H1 (cell line): Measurements from ENCODE around the gene GSTM2. TPM values are rescaled to one million over a fixed set of nuclear protein-coding genes. Genes with fewer than 3 reads are reported as not detected.

Experiments used
- CTCF ChIA-PET: fragments of 300-600 bp; sonication (Branson Sonifier 250); formaldehyde crosslinking; loops from one replicate; lab custom pipeline; 2021; ENCODE audit not compliant: partially characterized antibody; lab: Charles Lee
- POLR2A ChIA-PET: fragments of 300-600 bp; sonication (Branson Sonifier 250); formaldehyde crosslinking; loops from one replicate; lab custom pipeline; 2021; ENCODE audit warnings: inconsistent platforms; ENCODE audit not compliant: partially characterized antibody; lab: Charles Lee
- DNase-seq, 2 experiments: peaks; one replicate each; pipeline versions ENCODE4 v3.0.0 to v3.0.0-alpha.2; 2010 to 2022; ENCODE audit warnings: low spot score in 2 of 2, low read depth in 1 of 2, mixed read lengths in 1 of 2
- FAIRE-seq: peaks from 2 replicates; lab custom pipeline; 2011; peaks lifted over from hg19 to GRCh38; lab: Jason Lieb, UNC
- H2AFZ ChIP-seq: 2 replicates; pipeline ENCODE4 v1.8.1; 2012; ENCODE audit warnings: low read length, inconsistent platforms
- H2AK5ac ChIP-seq: 2 replicates; pipeline ENCODE4 v1.6.1; 2013; ENCODE audit warnings: low read depth, low read length
- H2BK120ac ChIP-seq: replicated peaks from 2 replicates; pipeline ENCODE3; 2013; ENCODE audit warnings: low read depth, low read length, inconsistent platforms
- H2BK12ac ChIP-seq: 2 replicates; pipeline ENCODE4 v1.6.1; 2013; ENCODE audit warnings: low read depth, low read length
- H2BK15ac ChIP-seq: 2 replicates; pipeline ENCODE4 v1.6.1; 2013; ENCODE audit warnings: low read length
- H2BK20ac ChIP-seq: 2 replicates; pipeline ENCODE4 v1.6.1; 2013; ENCODE audit warnings: low read length
- H2BK5ac ChIP-seq: 2 replicates; pipeline ENCODE4 v1.6.1; 2013; ENCODE audit warnings: low read depth, low read length
- H3K14ac ChIP-seq: 2 replicates; pipeline ENCODE4 v1.6.1; 2013; ENCODE audit warnings: inconsistent platforms; ENCODE audit not compliant: insufficient read length
- H3K18ac ChIP-seq: 2 replicates; pipeline ENCODE4 v1.6.1; 2013; ENCODE audit warnings: low read length; ENCODE audit errors: extremely low read depth
- H3K23ac ChIP-seq: 2 replicates; pipeline ENCODE4 v1.6.1; 2013; ENCODE audit warnings: inconsistent platforms; ENCODE audit not compliant: insufficient read length
- H3K23me2 ChIP-seq: 2 replicates; pipeline ENCODE4 v1.6.1; 2013; ENCODE audit warnings: low read depth, low read length
- H3K27ac ChIP-seq: 2 replicates; pipeline ENCODE4 v1.6.1; 2011; ENCODE audit warnings: low read depth, low read length, inconsistent platforms
- H3K27me3 ChIP-seq, 4 experiments: replicated peaks in 1 of 4; 1 replicate in 1 of 4; 2 replicates in 3 of 4; pipeline versions ENCODE4 v1.6.1 to v1.8.1; 2011 to 2013; ENCODE audit warnings: low read length in 3 of 4, mild to moderate bottlenecking in 3 of 4, inconsistent platforms in 2 of 4, mixed read lengths in 2 of 4, moderate library complexity in 1 of 4; ENCODE audit not compliant: control insufficient read depth in 3 of 4, insufficient read depth in 3 of 4; ENCODE audit errors: extremely low read depth in 1 of 4
- H3K36me3 ChIP-seq, 4 experiments: 2 replicates each; pipeline versions ENCODE4 v1.6.1 to v1.8.1; 2011 to 2013; ENCODE audit warnings: mild to moderate bottlenecking in 4 of 4, low read length in 3 of 4, moderate library complexity in 2 of 4, control low read depth in 1 of 4, inconsistent platforms in 1 of 4; ENCODE audit not compliant: insufficient read depth in 4 of 4, control insufficient read depth in 2 of 4
- H3K4ac ChIP-seq: replicated peaks from 2 replicates; pipeline ENCODE3; 2013; ENCODE audit warnings: low read length, low read depth, mixed read lengths, inconsistent platforms; ENCODE audit not compliant: insufficient read length
- H3K4me1 ChIP-seq, 4 experiments: replicated peaks in 1 of 4; 1 replicate in 1 of 4; 2 replicates in 3 of 4; pipeline versions ENCODE4 v1.6.1 to v1.8.1; 2011 to 2013; ENCODE audit warnings: low read length in 3 of 4, inconsistent platforms in 2 of 4, mixed read lengths in 1 of 4; ENCODE audit not compliant: insufficient read depth in 4 of 4, control insufficient read depth in 3 of 4
- H3K4me2 ChIP-seq, 2 experiments: 2 replicates each; pipeline versions ENCODE4 v1.6.1 to v1.8.1; 2011 to 2013; ENCODE audit warnings: low read depth in 2 of 2, low read length in 2 of 2, control low read depth in 1 of 2, inconsistent platforms in 1 of 2, mild to moderate bottlenecking in 1 of 2; ENCODE audit not compliant: insufficient read depth in 1 of 2
- H3K4me3 ChIP-seq, 4 experiments: fragments of 200-600, 300-600 bp in 1 of 4; sonication (generic), shearing (Covaris generic), sonication (Bioruptor Twin) in 1 of 4; 2 replicates each; pipeline versions ENCODE4 v1.5.1 to v1.8.1; 2011 to 2016; ENCODE audit warnings: low read length in 4 of 4, low read depth in 3 of 4, control low read depth in 2 of 4, inconsistent platforms in 2 of 4, mild to moderate bottlenecking in 2 of 4, mixed read lengths in 1 of 4, moderate library complexity in 1 of 4; ENCODE audit not compliant: insufficient read depth in 2 of 4; ENCODE audit errors: extremely low read depth in 1 of 4
- H3K56ac ChIP-seq: replicated peaks from 2 replicates; pipeline ENCODE3; 2013; ENCODE audit warnings: low read depth, mild to moderate bottlenecking, mixed read lengths, low read length, inconsistent platforms; ENCODE audit not compliant: insufficient read length
- H3K79me1 ChIP-seq: 2 replicates; pipeline ENCODE4 v1.6.1; 2013; ENCODE audit warnings: low read depth, low read length, control low read depth
- H3K79me2 ChIP-seq, 2 experiments: 2 replicates each; pipeline versions ENCODE4 v1.6.1 to v1.8.1; 2012 to 2013; ENCODE audit warnings: low read length in 2 of 2, mild to moderate bottlenecking in 2 of 2, inconsistent platforms in 1 of 2; ENCODE audit not compliant: insufficient read depth in 2 of 2, control insufficient read depth in 1 of 2
- H3K9ac ChIP-seq, 4 experiments: replicated peaks in 1 of 4; 1 replicate in 1 of 4; 2 replicates in 3 of 4; pipeline versions ENCODE4 v1.6.1 to v1.8.1; 2011 to 2013; ENCODE audit warnings: low read depth in 3 of 4, low read length in 3 of 4, control low read depth in 2 of 4, mild to moderate bottlenecking in 2 of 4, moderate library complexity in 2 of 4, inconsistent platforms in 1 of 4; ENCODE audit errors: extremely low read depth in 1 of 4
- H3K9me3 ChIP-seq, 2 experiments: 2 replicates each; pipeline versions ENCODE4 v1.6.1 to v1.8.1; 2012 to 2013; ENCODE audit warnings: mild to moderate bottlenecking in 2 of 2, moderate library complexity in 2 of 2, control low read depth in 1 of 2, inconsistent platforms in 1 of 2, low read depth in 1 of 2, low read length in 1 of 2, mixed read lengths in 1 of 2; ENCODE audit not compliant: insufficient read depth in 2 of 2
- H4K20me1 ChIP-seq, 2 experiments: replicated peaks in 1 of 2; 2 replicates each; pipeline versions ENCODE3 to v1.8.1; 2011 to 2013; ENCODE audit warnings: inconsistent platforms in 2 of 2, low read length in 2 of 2, mild to moderate bottlenecking in 1 of 2; ENCODE audit not compliant: insufficient read depth in 2 of 2, control insufficient read depth in 1 of 2
- H4K5ac ChIP-seq: 2 replicates; pipeline ENCODE4 v1.6.1; 2013; ENCODE audit warnings: low read length, low read depth, mixed read lengths, inconsistent platforms; ENCODE audit not compliant: insufficient read length
- H4K8ac ChIP-seq: 2 replicates; pipeline ENCODE4 v1.8.0; 2013; ENCODE audit warnings: mild to moderate bottlenecking, moderate library complexity, low read length, inconsistent platforms; ENCODE audit not compliant: insufficient read depth; ENCODE audit errors: extremely low read depth
- H4K91ac ChIP-seq: replicated peaks from 2 replicates; pipeline ENCODE3; 2013; ENCODE audit warnings: low read length, mixed read lengths, inconsistent platforms; ENCODE audit not compliant: insufficient read length
- BRCA1 ChIP-seq: IDR thresholded peaks from 2 replicates; pipeline ENCODE4 v1.6.1; 2012; ENCODE audit warnings: low read depth, low read length, improper control_type of control experiment
- EP300 ChIP-seq, 2 experiments: IDR thresholded peaks; 1 replicate in 1 of 2; 2 replicates in 1 of 2; pipeline ENCODE4 v1.6.1; 2011 to 2012; ENCODE audit warnings: low read depth in 2 of 2, low read length in 2 of 2, mild to moderate bottlenecking in 2 of 2, borderline replicate concordance in 1 of 2, inconsistent platforms in 1 of 2, moderate library complexity in 1 of 2
- WGBS, 2 experiments: shearing (Covaris generic) in 1 of 2; methylation state at CpG; one replicate each; pipeline versions ENCODE4 v1.1.6 to v1.1.7; 2013 to 2015; ENCODE audit warnings: low lambda C conversion rate in 2 of 2, mixed read lengths in 2 of 2, inconsistent platforms in 1 of 2, low coverage in 1 of 2, missing lambda C conversion rate in 1 of 2; ENCODE audit not compliant: insufficient replicate concordance in 2 of 2, insufficient coverage in 1 of 2, insufficient read length in 1 of 2; ENCODE audit errors: extremely low coverage in 1 of 2, missing lambda C conversion rate in 1 of 2; 5-methylcytosine and 5-hydroxymethylcytosine counted together
- polyA plus RNA-seq, 7 experiments: library from polyadenylated mRNA; depleted of rRNA in 3 of 7; stranded (reverse) in 5 of 7; unstranded in 2 of 7; fragments of >200 nt in 5 of 7; fragments of 200-250 nt in 2 of 7; gene quantifications; 1 replicate in 5 of 7; 2 replicates in 1 of 7; 4 replicates in 1 of 7; pipeline versions ENCODE4 v1.2.1 to v1.2.3, GENCODE V29; 2011 to 2013; ENCODE audit warnings: missing spikeins in 2 of 7, mixed read lengths in 2 of 7
- total RNA-seq: library from RNA; stranded (reverse); fragmentation: NEBNext Ultra II Directional; extraction: Animal tissue kit (Norgen Biotek cat#: 25700); gene quantifications from 2 replicates; pipeline ENCODE4 v1.2.1, GENCODE V29; 2021

The GSTM2 gene
- total and polyA plus RNA-seq, 2 of the 8 experiments (the other 6 are each of a cell fraction or from before 2014, with no cell fraction given) = 9.6 to 23.1 TPM

- H2AK5ac ChIP-seq = no peak overlapping the region
- H3K9me3 ChIP-seq = no peaks in the 10 kb centered on the region
- FAIRE-seq = no peak
- ChIA-PET POLR2A (no interaction called here), CTCF (interaction anchor here (1.2 to 7.4 kb wide), 4 partner anchors 14 to 80 kb away, joined by 3 to 51 read pairs (median 6); no protein-coding TSS in a partner anchor)
- H3K27ac ChIP-seq = no peak overlapping the region
- no peak overlapping the region for H3K4me2 ChIP-seq
- H2BK20ac ChIP-seq = no peak overlapping the region
- H3K4me3 ChIP-seq = no peak overlapping the region
- no peak overlapping the region for H3K23ac ChIP-seq
- H3K36me3 ChIP-seq = no peaks in the 10 kb centered on the region
- no peaks in the 10 kb centered on the region for H3K23me2 ChIP-seq
- no peaks in the 10 kb centered on the region for H3K79me2 ChIP-seq
- DNase-seq = no peak
- no peak overlapping the region for H3K4ac ChIP-seq
- no peak overlapping the region for H3K9ac ChIP-seq
- no peak overlapping the region for H2AFZ ChIP-seq
- H3K14ac ChIP-seq = no peak overlapping the region
- H2BK120ac ChIP-seq = no peak overlapping the region
- H4K8ac ChIP-seq = no peak overlapping the region
- 91% methylated on average over 5 of the region's 5 CpGs; no CpG with 5 or more reads in 1 of the 2 experiments for WGBS, 2 experiments
- H3K18ac ChIP-seq = no peak overlapping the region
- no peaks in the 10 kb centered on the region for H3K27me3 ChIP-seq
- no peak overlapping the region for H4K5ac ChIP-seq
- H2BK5ac ChIP-seq = no peak overlapping the region
- H3K4me1 ChIP-seq = no peaks in the 10 kb centered on the region
- H3K79me1 ChIP-seq = no peaks in the 10 kb centered on the region
- H4K20me1 ChIP-seq = no peaks in the 10 kb centered on the region
- no peak overlapping the region for H3K56ac ChIP-seq
- H2BK12ac ChIP-seq = no peak overlapping the region
- no peak overlapping the region for H2BK15ac ChIP-seq
- H4K91ac ChIP-seq = no peak overlapping the region
- TF ChIP-seq EP300 (IDR thresholded peaks at IDR 0.05; ENCODE audit: borderline replicate concordance in 1 of 2, low read depth in 2 of 2, low read length in 2 of 2) (no peak), BRCA1 (no peak)
These were observed 51.5 kb downstream of the GSTM2 start for GRCh38 chr1:109719337-109719837.
